A673 (cell line): Measurements from ENCODE around the gene TTC39A. TPM values are rescaled to one million over a fixed set of nuclear protein-coding genes. Genes with fewer than 3 reads are reported as not detected.

Source experiments
- BruUV-seq: library from RNA; stranded (reverse); fragments of 400-500 nt; replicated peaks from 2 replicates; lab custom pipeline; 2021; lab: Mats Ljungman, UMichigan
- CTCF ChIA-PET: fragments of 300-600 bp; sonication (Branson Sonifier 250); formaldehyde crosslinking; loops from one replicate; lab custom pipeline; 2022; ENCODE audit warnings: antibody characterized with exemption; lab: Charles Lee
- POLR2A ChIA-PET: fragments of 300-600 bp; sonication (Branson Sonifier 250); formaldehyde crosslinking; loops from one replicate; lab custom pipeline; 2022; ENCODE audit warnings: antibody characterized with exemption; ENCODE audit not compliant: low non-redundant PET; lab: Charles Lee
- DNase-seq: peaks from one replicate; pipeline ENCODE4 v3.0.0-alpha.2; 2015; ENCODE audit warnings: low spot score
- H3K27ac ChIP-seq: fragments of 200-600 bp; sonication (generic); 2 replicates; pipeline ENCODE4 v1.5.1; 2016; ENCODE audit warnings: mixed run types, low read depth, mild to moderate bottlenecking, mixed read lengths, antibody characterized with exemption, low read length; ENCODE audit not compliant: poor library complexity, severe bottlenecking
- H3K27me3 ChIP-seq: fragments of 200-600 bp; sonication (generic); replicated peaks from 2 replicates; pipeline ENCODE4 v1.6.1; 2017; ENCODE audit warnings: mixed run types, low read depth, mild to moderate bottlenecking, mixed read lengths, antibody characterized with exemption, low read length; ENCODE audit not compliant: insufficient read depth, poor library complexity
- H3K36me3 ChIP-seq: fragments of 200-600 bp; sonication (generic); 2 replicates; pipeline ENCODE4 v1.6.1; 2016; ENCODE audit warnings: mixed run types, mild to moderate bottlenecking, mixed read lengths, antibody characterized with exemption, low read length; ENCODE audit not compliant: insufficient read depth, poor library complexity, severe bottlenecking
- H3K4me1 ChIP-seq: fragments of 200-600 bp; sonication (generic); 2 replicates; pipeline ENCODE4 v1.6.1; 2017; ENCODE audit warnings: mixed run types, mild to moderate bottlenecking, mixed read lengths, antibody characterized with exemption, low read length; ENCODE audit not compliant: insufficient read depth, poor library complexity, severe bottlenecking
- H3K4me3 ChIP-seq: fragments of 200-600 bp; sonication (generic); 2 replicates; pipeline ENCODE4 v1.5.1; 2016; ENCODE audit warnings: low read depth, mixed run types, mild to moderate bottlenecking, mixed read lengths, low read length; ENCODE audit not compliant: poor library complexity, severe bottlenecking
- H3K9me3 ChIP-seq: fragments of 200-600 bp; sonication (generic); 2 replicates; pipeline ENCODE4 v1.6.1; 2016; ENCODE audit warnings: mixed run types, low read depth, mild to moderate bottlenecking, mixed read lengths, antibody characterized with exemption, low read length; ENCODE audit not compliant: poor library complexity, severe bottlenecking
- EZH2 ChIP-seq: fragments of 200-600 bp; sonication (generic); IDR thresholded peaks from 2 replicates; pipeline ENCODE4 v1.6.1; 2017; ENCODE audit warnings: borderline replicate concordance, low read depth, mild to moderate bottlenecking, mixed read lengths, antibody characterized with exemption, low read length; ENCODE audit not compliant: poor library complexity, severe bottlenecking
- intact Hi-C: fragments of 100-400 bp; cut with micrococcal nuclease; formaldehyde crosslinking; loops from one replicate; pipeline ENCODE4 v1.10.0; 2022; ENCODE audit not compliant: unreplicated experiment
- total RNA-seq: library from RNA; stranded (reverse); gene quantifications from 2 replicates; pipeline ENCODE4 v1.2.3, GENCODE V29; 2021
- TF ChIP-seq, protein P1 (sequence below): fragments of 300-800, 200-600 bp; sonication (generic); conservative IDR thresholded peaks from 2 replicates; pipeline ENCODE4 v1.5.1; 2017; ENCODE audit warnings: low read depth, mild to moderate bottlenecking, antibody characterized with exemption, low read length, moderate library complexity, mixed read lengths

TTC39A gene
- total RNA-seq, 1 experiment from 2014 or later: 3.1 TPM

- intact Hi-C loops: no loop called here
- TF ChIP-seq EZH2: no peak
- TF ChIP-seq, protein P1, sequence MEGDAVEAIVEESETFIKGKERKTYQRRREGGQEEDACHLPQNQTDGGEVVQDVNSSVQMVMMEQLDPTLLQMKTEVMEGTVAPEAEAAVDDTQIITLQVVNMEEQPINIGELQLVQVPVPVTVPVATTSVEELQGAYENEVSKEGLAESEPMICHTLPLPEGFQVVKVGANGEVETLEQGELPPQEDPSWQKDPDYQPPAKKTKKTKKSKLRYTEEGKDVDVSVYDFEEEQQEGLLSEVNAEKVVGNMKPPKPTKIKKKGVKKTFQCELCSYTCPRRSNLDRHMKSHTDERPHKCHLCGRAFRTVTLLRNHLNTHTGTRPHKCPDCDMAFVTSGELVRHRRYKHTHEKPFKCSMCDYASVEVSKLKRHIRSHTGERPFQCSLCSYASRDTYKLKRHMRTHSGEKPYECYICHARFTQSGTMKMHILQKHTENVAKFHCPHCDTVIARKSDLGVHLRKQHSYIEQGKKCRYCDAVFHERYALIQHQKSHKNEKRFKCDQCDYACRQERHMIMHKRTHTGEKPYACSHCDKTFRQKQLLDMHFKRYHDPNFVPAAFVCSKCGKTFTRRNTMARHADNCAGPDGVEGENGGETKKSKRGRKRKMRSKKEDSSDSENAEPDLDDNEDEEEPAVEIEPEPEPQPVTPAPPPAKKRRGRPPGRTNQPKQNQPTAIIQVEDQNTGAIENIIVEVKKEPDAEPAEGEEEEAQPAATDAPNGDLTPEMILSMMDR: no peak
- no peaks in the 10 kb centered on the region for H3K27me3 ChIP-seq
- DNase-seq: peak; percentile 24
- no TSS peak for BruUV-seq
- POLR2A ChIA-PET: interaction anchor here (0.7 kb wide), 1 partner anchor 59 kb away, joined by 4 read pairs; no protein-coding TSS in a partner anchor
- H3K4me1 ChIP-seq: peaks cover 24% of the 10 kb centered on the region
- peak overlapping the region; percentile 93 for H3K4me3 ChIP-seq
- H3K36me3 ChIP-seq: no peaks in the 10 kb centered on the region
- H3K27ac ChIP-seq: peak overlapping the region; percentile 65
- no peaks in the 10 kb centered on the region for H3K9me3 ChIP-seq
- CTCF ChIA-PET: no interaction called here
Measured at GRCh38 chr1:51238034-51238403, 92.3 kb downstream of the TTC39A start.

DNA sequence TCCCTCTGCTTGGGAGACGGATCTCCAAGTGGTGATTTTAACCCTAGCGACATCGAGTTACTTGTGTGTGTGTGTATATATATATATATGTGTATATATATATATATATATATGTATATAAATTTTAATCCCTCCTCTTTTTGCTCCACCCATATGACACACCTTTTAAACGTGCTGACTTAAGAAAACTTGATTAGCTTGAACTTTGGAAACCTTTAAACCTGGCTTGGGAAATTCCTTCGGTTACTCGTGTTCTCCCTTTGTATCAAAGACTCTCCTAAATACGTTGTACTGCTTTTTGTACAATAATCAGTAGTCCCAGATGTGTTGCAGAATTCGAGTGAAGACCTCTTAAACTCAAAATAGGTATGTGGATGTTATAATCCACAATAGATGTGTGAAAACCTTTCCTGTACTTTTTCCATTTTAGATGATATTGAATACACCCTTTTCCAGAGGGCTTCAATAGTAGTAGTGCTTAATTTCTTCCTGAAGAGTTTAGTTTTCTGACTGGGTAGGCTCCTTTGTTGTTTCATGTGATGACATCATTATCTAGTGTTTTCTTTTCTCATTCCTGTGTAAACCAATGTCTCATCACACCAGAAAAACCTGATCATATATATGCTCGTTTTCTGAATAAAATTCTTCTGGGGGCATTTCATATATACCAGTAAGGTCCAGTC is 92.9 kb downstream of the TTC39A start:
- Histone ChIP-seq H3K27me3 (no peaks in the 10 kb centered on the region), H3K4me1 (peaks cover 24% of the 10 kb centered on the region), H3K4me3 (peak overlapping the region; percentile 93), H3K27ac (peak overlapping the region; percentile 86), H3K9me3 (no peaks in the 10 kb centered on the region), H3K36me3 (no peaks in the 10 kb centered on the region)
- no peak for DNase-seq
- ChIA-PET CTCF (no interaction called here), POLR2A (interaction anchor here (0.6 kb wide), 1 partner anchor 20 kb away, joined by 8 read pairs; no protein-coding TSS in a partner anchor)
- TF ChIP-seq, protein P1: no peak
- TF ChIP-seq EZH2: no peak
- intact Hi-C loops: no loop called here
- BruUV-seq: TSS peak; percentile 49

Other genes with a start within 250 kb of the TTC39A start
- gene C1orf185, start 228.3 kb downstream of the TTC39A start, total RNA-seq: not detected in 2 replicates
- 59.9 and 67.5 TPM in 2 replicates for gene RNF11, start 94.3 kb downstream of the TTC39A start, total RNA-seq
- gene EPS15, start 188.7 kb upstream of the TTC39A start, total RNA-seq: 50.6 and 55.6 TPM in 2 replicates